HepG2 (cell line): Measurements from ENCODE around the gene UMPS. TPM values are rescaled to one million over a fixed set of nuclear protein-coding genes. Genes with fewer than 3 reads are reported as not detected.

Experiments used
- ATM ChIP-seq: fragments of 450-650 bp; IDR thresholded peaks from 2 replicates; pipeline ENCODE4 v1.7.1; 2017; ENCODE audit warnings: mild to moderate bottlenecking, borderline replicate concordance
- BCL6 ChIP-seq: IDR thresholded peaks from 2 replicates; pipeline ENCODE4 v1.6.1; 2016; ENCODE audit warnings: missing genetic modification reagents, missing compliant biosample characterization
- CENPT ChIP-seq: sonication (generic); formaldehyde crosslinking; IDR thresholded peaks from 2 replicates; pipeline ENCODE4 v1.8.0; 2022; ENCODE audit warnings: low read depth, mild to moderate bottlenecking, moderate library complexity, missing genetic modification reagents
- GATAD2A ChIP-seq: IDR thresholded peaks from 2 replicates; pipeline ENCODE4 v1.6.1; 2016
- IKZF4 ChIP-seq: sonication (generic); formaldehyde crosslinking; IDR thresholded peaks from 2 replicates; pipeline ENCODE4 v1.5.1; 2020; ENCODE audit warnings: borderline replicate concordance, mild to moderate bottlenecking, low read depth, missing genetic modification reagents; ENCODE audit errors: not compliant biosample characterization
- KAT2B ChIP-seq: fragments of 150-350 bp; IDR thresholded peaks from 2 replicates; pipeline ENCODE4 v1.6.1; 2014; ENCODE audit warnings: low read depth, low read length, borderline replicate concordance
- KDM2A ChIP-seq: sonication (generic); formaldehyde crosslinking; IDR thresholded peaks from 2 replicates; pipeline ENCODE4 v1.4.0; 2020; ENCODE audit warnings: low read depth, missing genetic modification reagents, borderline replicate concordance
- KLF9 ChIP-seq: IDR thresholded peaks from 2 replicates; pipeline ENCODE4 v1.6.1; 2016; ENCODE audit warnings: low read depth
- MBD4 ChIP-seq: IDR thresholded peaks from 2 replicates; pipeline ENCODE4 v1.6.1; 2012; ENCODE audit warnings: low read length, inconsistent platforms, borderline replicate concordance
- MEIS1 ChIP-seq: sonication (generic); formaldehyde crosslinking; IDR thresholded peaks from 2 replicates; pipeline ENCODE4 v1.9.0; 2021; ENCODE audit warnings: mild to moderate bottlenecking, missing genetic modification reagents, moderate library complexity, borderline replicate concordance
- SOX6 ChIP-seq, 2 experiments: fragments of 450-650 bp in 1 of 2; sonication (generic) in 1 of 2; formaldehyde crosslinking in 1 of 2; IDR thresholded peaks; 2 replicates each; pipeline versions ENCODE4 v1.4.0 to v1.6.1; 2017 to 2020; ENCODE audit warnings: antibody characterized with exemption in 1 of 2, mild to moderate bottlenecking in 1 of 2, missing genetic modification reagents in 1 of 2
- SRY ChIP-seq: sonication (generic); formaldehyde crosslinking; IDR thresholded peaks from 2 replicates; pipeline ENCODE4 v1.8.0; 2022; ENCODE audit warnings: mild to moderate bottlenecking, missing genetic modification reagents
- ZNF205 ChIP-seq: IDR thresholded peaks from 2 replicates; pipeline ENCODE4 v1.6.1; 2018; ENCODE audit warnings: missing biosample characterization, missing genetic modification reagents
- ZNF383 ChIP-seq: sonication (generic); formaldehyde crosslinking; IDR thresholded peaks from 2 replicates; pipeline ENCODE4 v1.4.0; 2020; ENCODE audit warnings: missing genetic modification reagents, mild to moderate bottlenecking, borderline replicate concordance
- ZNF446 ChIP-seq: sonication (generic); formaldehyde crosslinking; IDR thresholded peaks from 2 replicates; pipeline ENCODE4 v1.5.0; 2020; ENCODE audit warnings: mild to moderate bottlenecking, missing genetic modification reagents
- ZNF577 ChIP-seq: sonication (generic); formaldehyde crosslinking; IDR thresholded peaks from 2 replicates; pipeline ENCODE4 v1.4.0; 2020; ENCODE audit warnings: mild to moderate bottlenecking, low read depth, missing genetic modification reagents, borderline replicate concordance
- ZNF619 ChIP-seq: sonication (generic); formaldehyde crosslinking; IDR thresholded peaks from 2 replicates; pipeline ENCODE4 v1.4.0; 2020; ENCODE audit warnings: mild to moderate bottlenecking, missing genetic modification reagents
- ZNF781 ChIP-seq: sonication (generic); formaldehyde crosslinking; IDR thresholded peaks from 2 replicates; pipeline ENCODE4 v1.5.1; 2020; ENCODE audit warnings: borderline replicate concordance, mild to moderate bottlenecking, missing genetic modification reagents; ENCODE audit errors: not compliant biosample characterization
- polyA plus RNA-seq, 8 experiments: library from polyadenylated mRNA; depleted of rRNA in 3 of 8; stranded (reverse) in 7 of 8; unstranded in 1 of 8; fragments of >200 nt; fragmentation: Illumina TruSeq in 4 of 8; extraction: Trizol in 4 of 8; gene quantifications; 2 replicates each; pipeline versions ENCODE4 v1.2.1 to v1.2.3, GENCODE V29; 2011 to 2016; ENCODE audit warnings: low read depth in 4 of 8, missing spikeins in 1 of 8, mixed read lengths in 1 of 8; ENCODE audit not compliant: insufficient read depth in 1 of 8
- total RNA-seq, 5 experiments: library from RNA; depleted of rRNA; stranded (reverse); fragments of >200 nt; fragmentation: Illumina TruSeq; extraction: Trizol; gene quantifications; 2 replicates each; pipeline ENCODE4 v1.2.3, GENCODE V29; 2016; ENCODE audit warnings: low read depth in 1 of 5
- TF ChIP-seq, protein P1 (sequence below): sonication (generic); formaldehyde crosslinking; IDR thresholded peaks from 2 replicates; pipeline ENCODE4 v1.5.0; 2020; ENCODE audit warnings: missing genetic modification reagents, mild to moderate bottlenecking, borderline replicate concordance
- TF ChIP-seq, protein P2 (sequence below): sonication (generic); formaldehyde crosslinking; IDR thresholded peaks from 2 replicates; pipeline ENCODE4 v1.4.0; 2020; ENCODE audit warnings: missing genetic modification reagents
- TF ChIP-seq, protein P3 (sequence below): sonication (generic); formaldehyde crosslinking; IDR thresholded peaks from 2 replicates; pipeline ENCODE4 v1.5.1; 2020; ENCODE audit warnings: mild to moderate bottlenecking, missing genetic modification reagents, borderline replicate concordance
- TF ChIP-seq, protein P4 (sequence below): sonication (generic); formaldehyde crosslinking; IDR thresholded peaks from 2 replicates; pipeline ENCODE4 v1.4.0; 2020; ENCODE audit warnings: low read depth, mild to moderate bottlenecking, missing genetic modification reagents
- TF ChIP-seq, protein P5 (sequence below): sonication (generic); formaldehyde crosslinking; IDR thresholded peaks from 2 replicates; pipeline ENCODE4 v1.5.0; 2020; ENCODE audit warnings: mild to moderate bottlenecking, missing genetic modification reagents

UMPS gene
- total and polyA plus RNA-seq, 2 of the 13 experiments (the other 11 are each of a cell fraction or from before 2014, with no cell fraction given), result 52.7 to 74.2 TPM

DNA sequence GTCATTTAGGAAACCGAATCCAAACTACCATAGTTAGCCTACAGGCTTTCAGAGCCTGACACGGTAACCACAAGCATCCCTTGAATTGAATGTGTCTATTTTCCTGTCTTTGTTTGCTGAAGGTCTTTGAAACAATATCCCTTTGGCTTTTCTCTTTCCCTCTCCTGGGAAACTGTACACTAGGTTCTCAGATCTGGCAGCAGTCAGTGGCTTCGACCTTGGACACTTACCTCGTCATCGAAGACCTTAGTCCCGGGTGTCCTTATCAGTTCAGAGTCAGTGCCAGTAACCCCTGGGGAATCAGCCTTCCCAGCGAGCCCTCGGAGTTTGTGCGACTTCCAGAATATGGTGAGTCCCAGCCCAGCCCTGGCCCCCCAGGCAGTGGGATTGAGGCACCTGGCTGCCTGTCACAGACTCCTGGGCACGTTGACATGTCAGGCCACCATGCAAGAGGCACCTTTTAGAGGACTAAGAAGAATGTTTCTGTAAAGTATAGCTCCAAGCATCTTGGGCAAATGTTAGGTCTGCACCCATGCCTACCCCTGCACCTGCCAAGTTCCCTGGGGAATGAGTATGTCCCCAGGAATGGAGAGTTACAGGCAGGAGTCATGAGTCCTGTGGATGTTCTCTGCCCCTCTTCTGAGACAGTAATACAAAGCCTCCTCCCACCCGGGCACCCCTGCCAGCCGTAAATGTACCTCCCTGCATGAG is 30.4 kb upstream of the UMPS start (continued):
- TF ChIP-seq, protein P1, sequence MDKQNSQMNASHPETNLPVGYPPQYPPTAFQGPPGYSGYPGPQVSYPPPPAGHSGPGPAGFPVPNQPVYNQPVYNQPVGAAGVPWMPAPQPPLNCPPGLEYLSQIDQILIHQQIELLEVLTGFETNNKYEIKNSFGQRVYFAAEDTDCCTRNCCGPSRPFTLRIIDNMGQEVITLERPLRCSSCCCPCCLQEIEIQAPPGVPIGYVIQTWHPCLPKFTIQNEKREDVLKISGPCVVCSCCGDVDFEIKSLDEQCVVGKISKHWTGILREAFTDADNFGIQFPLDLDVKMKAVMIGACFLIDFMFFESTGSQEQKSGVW (CRISPR knock-in tag), result no peak
- TF ChIP-seq SOX6 (IDR thresholded peaks at IDR 0.05) (no peak), SOX6 (CRISPR knock-in tag; IDR thresholded peaks at IDR 0.05) (peak; percentile 97), KLF9 (CRISPR knock-in tag) (no peak), MBD4 (no peak), ZNF446 (no peak; the same call in 1 of the 2 replicates), ZNF619 (CRISPR knock-in tag) (no peak), CENPT (no peak), MEIS1 (CRISPR knock-in tag) (0 out of 2 replicates have a peak, but pooled peaks have one; percentile 47), ZNF205 (no peak), KDM2A (peak; percentile 37; the same call in 1 of the 2 replicates), BCL6 (CRISPR knock-in tag) (peak; percentile 86), GATAD2A (CRISPR knock-in tag) (peak; percentile 94), ZNF383 (no peak), IKZF4 (CRISPR knock-in tag) (peak; percentile 23), ZNF577 (no peak), ATM (no peak), SRY (CRISPR knock-in tag) (0 out of 2 replicates have a peak, but pooled peaks have one; percentile 63), KAT2B (no peak), ZNF781 (no peak)
- TF ChIP-seq, protein P2, sequence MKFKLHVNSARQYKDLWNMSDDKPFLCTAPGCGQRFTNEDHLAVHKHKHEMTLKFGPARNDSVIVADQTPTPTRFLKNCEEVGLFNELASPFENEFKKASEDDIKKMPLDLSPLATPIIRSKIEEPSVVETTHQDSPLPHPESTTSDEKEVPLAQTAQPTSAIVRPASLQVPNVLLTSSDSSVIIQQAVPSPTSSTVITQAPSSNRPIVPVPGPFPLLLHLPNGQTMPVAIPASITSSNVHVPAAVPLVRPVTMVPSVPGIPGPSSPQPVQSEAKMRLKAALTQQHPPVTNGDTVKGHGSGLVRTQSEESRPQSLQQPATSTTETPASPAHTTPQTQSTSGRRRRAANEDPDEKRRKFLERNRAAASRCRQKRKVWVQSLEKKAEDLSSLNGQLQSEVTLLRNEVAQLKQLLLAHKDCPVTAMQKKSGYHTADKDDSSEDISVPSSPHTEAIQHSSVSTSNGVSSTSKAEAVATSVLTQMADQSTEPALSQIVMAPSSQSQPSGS (CRISPR knock-in tag), result peak; percentile 66; the same call in 1 of the 2 replicates
- TF ChIP-seq, protein P3, sequence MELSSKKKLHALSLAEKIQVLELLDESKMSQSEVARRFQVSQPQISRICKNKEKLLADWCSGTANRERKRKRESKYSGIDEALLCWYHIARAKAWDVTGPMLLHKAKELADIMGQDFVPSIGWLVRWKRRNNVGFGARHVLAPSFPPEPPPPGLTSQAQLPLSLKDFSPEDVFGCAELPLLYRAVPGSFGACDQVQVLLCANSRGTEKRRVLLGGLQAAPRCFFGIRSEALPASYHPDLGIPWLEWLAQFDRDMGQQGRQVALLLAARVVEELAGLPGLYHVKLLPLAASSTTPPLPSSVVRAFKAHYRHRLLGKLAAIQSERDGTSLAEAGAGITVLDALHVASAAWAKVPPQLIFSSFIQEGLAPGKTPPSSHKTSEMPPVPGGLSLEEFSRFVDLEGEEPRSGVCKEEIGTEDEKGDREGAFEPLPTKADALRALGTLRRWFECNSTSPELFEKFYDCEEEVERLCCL (CRISPR knock-in tag), result no peak
- TF ChIP-seq, protein P4, sequence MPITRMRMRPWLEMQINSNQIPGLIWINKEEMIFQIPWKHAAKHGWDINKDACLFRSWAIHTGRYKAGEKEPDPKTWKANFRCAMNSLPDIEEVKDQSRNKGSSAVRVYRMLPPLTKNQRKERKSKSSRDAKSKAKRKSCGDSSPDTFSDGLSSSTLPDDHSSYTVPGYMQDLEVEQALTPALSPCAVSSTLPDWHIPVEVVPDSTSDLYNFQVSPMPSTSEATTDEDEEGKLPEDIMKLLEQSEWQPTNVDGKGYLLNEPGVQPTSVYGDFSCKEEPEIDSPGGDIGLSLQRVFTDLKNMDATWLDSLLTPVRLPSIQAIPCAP, result no peak
- TF ChIP-seq, protein P5, sequence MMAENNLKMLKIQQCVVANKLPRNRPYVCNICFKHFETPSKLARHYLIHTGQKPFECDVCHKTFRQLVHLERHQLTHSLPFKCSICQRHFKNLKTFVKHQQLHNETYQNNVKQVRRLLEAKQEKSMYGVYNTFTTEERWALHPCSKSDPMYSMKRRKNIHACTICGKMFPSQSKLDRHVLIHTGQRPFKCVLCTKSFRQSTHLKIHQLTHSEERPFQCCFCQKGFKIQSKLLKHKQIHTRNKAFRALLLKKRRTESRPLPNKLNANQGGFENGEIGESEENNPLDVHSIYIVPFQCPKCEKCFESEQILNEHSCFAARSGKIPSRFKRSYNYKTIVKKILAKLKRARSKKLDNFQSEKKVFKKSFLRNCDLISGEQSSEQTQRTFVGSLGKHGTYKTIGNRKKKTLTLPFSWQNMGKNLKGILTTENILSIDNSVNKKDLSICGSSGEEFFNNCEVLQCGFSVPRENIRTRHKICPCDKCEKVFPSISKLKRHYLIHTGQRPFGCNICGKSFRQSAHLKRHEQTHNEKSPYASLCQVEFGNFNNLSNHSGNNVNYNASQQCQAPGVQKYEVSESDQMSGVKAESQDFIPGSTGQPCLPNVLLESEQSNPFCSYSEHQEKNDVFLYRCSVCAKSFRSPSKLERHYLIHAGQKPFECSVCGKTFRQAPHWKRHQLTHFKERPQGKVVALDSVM (CRISPR knock-in tag), result no peak
